K562 (cell line): Measurements from ENCODE around the gene BICDL1. TPM values are rescaled to one million over a fixed set of nuclear protein-coding genes. Genes with fewer than 3 reads are reported as not detected.
A peak's percentile ranks its signal among the peaks of the same experiment; 100 is the strongest.

ENCODE experiments used
- ATAC-seq: fragments of 200-7000 bp; cut with Tn5 transposase; 3 replicates; pipeline ENCODE4 v1.9.1; 2020; ENCODE audit warnings: moderate library complexity
- BruUV-seq: library from RNA; stranded (reverse); fragments of 400-500 nt; replicated peaks from 2 replicates; lab custom pipeline; 2021; lab: Mats Ljungman, UMichigan
- CTCF ChIA-PET: fragments of 300-600 bp; formaldehyde crosslinking; extraction: SDS; loops from one replicate; lab custom pipeline; 2021; ENCODE audit warnings: low intra/inter-chr PET ratio; lab: Yijun Ruan, JAX
- POLR2A ChIA-PET: fragments of 300-600, 350-650 bp; sonication (Branson Sonifier 250); formaldehyde crosslinking; extraction: SDS; loops from one replicate; lab custom pipeline; 2021; ENCODE audit warnings: antibody characterized with exemption, inconsistent platforms; lab: Yijun Ruan, JAX
- DNase-seq, 4 experiments: peaks; one replicate each; pipeline versions ENCODE4 v3.0.0 to v3.0.0-alpha.2; 2011 to 2018; ENCODE audit warnings: low spot score in 3 of 4, mixed read lengths in 3 of 4; ENCODE audit errors: extremely low read depth in 1 of 4
- FAIRE-seq: peaks from 2 replicates; lab custom pipeline; 2011; peaks lifted over from hg19 to GRCh38; lab: Jason Lieb, UNC
- H2AFZ ChIP-seq: 2 replicates; pipeline ENCODE4 v1.6.0; 2011; ENCODE audit warnings: low read depth, low read length, control low read depth, inconsistent platforms
- H3K27ac ChIP-seq: fragments of 200-600 bp; 3 replicates; pipeline ENCODE4 v1.8.0; 2011; ENCODE audit warnings: low read depth, mild to moderate bottlenecking, control low read depth, inconsistent platforms, low read length, moderate library complexity, mixed read lengths; ENCODE audit errors: extremely low read depth
- H3K27me3 ChIP-seq, 2 experiments: fragments of 300-600 bp in 1 of 2; 2 replicates in 1 of 2; 3 replicates in 1 of 2; pipeline versions ENCODE4 v1.6.0 to v1.8.0; 2011; ENCODE audit warnings: inconsistent platforms in 2 of 2, low read length in 2 of 2, mild to moderate bottlenecking in 1 of 2, mixed read lengths in 1 of 2, moderate library complexity in 1 of 2; ENCODE audit not compliant: control insufficient read depth in 2 of 2, insufficient read depth in 2 of 2
- H3K36me3 ChIP-seq: fragments of 300-600 bp; 3 replicates; pipeline ENCODE4 v1.8.0; 2011; ENCODE audit warnings: mild to moderate bottlenecking, low read length, inconsistent platforms; ENCODE audit not compliant: control insufficient read depth, insufficient read depth
- H3K4me1 ChIP-seq, 2 experiments: fragments of 200-600 bp in 1 of 2; replicated peaks in 1 of 2; 2 replicates in 1 of 2; 3 replicates in 1 of 2; pipeline versions ENCODE4 v1.5.1 to v1.8.0; 2011; ENCODE audit warnings: inconsistent platforms in 2 of 2, low read length in 2 of 2, mild to moderate bottlenecking in 1 of 2, mixed read lengths in 1 of 2, moderate library complexity in 1 of 2; ENCODE audit not compliant: control insufficient read depth in 2 of 2, insufficient read depth in 2 of 2
- H3K4me2 ChIP-seq: 2 replicates; pipeline ENCODE4 v1.6.1; 2011; ENCODE audit warnings: low read length, control low read depth, inconsistent platforms, mixed read lengths; ENCODE audit not compliant: insufficient read depth
- H3K4me3 ChIP-seq: fragments of 200-600 bp; sonication (generic), shearing (Covaris generic); 2 replicates; pipeline ENCODE4 v1.5.1; 2016; ENCODE audit warnings: control low read depth, inconsistent platforms
- H3K79me2 ChIP-seq: fragments of 200-600 bp; 3 replicates; pipeline ENCODE4 v1.8.0; 2011; ENCODE audit warnings: low read length, inconsistent platforms; ENCODE audit not compliant: control insufficient read depth, insufficient read depth
- H3K9ac ChIP-seq, 2 experiments: 2 replicates each; pipeline versions ENCODE4 v1.6.0 to v1.6.1; 2011; ENCODE audit warnings: low read depth in 2 of 2, low read length in 2 of 2, control low read depth in 1 of 2, inconsistent platforms in 1 of 2, mild to moderate bottlenecking in 1 of 2, mixed read lengths in 1 of 2; ENCODE audit not compliant: insufficient read depth in 1 of 2
- H3K9me1 ChIP-seq: one replicate; pipeline ENCODE4 v1.6.0; 2011; ENCODE audit warnings: inconsistent platforms, mild to moderate bottlenecking, low read length, moderate library complexity; ENCODE audit not compliant: control insufficient read depth, insufficient read depth
- H3K9me3 ChIP-seq: replicated peaks from 2 replicates; pipeline ENCODE4 v1.5.1; 2011; ENCODE audit warnings: low read depth, low read length, inconsistent platforms; ENCODE audit not compliant: control insufficient read depth, insufficient read depth
- H4K20me1 ChIP-seq: replicated peaks from 2 replicates; pipeline ENCODE4 v1.6.1; 2011; ENCODE audit warnings: low read length, inconsistent platforms, mixed read lengths; ENCODE audit not compliant: control insufficient read depth, insufficient read depth
- ELF1 ChIP-seq: fragments of 200-800 bp; sonication (Bioruptor generic); IDR thresholded peaks from 2 replicates; pipeline ENCODE4 v1.6.1; 2016; ENCODE audit warnings: missing genetic modification characterization, missing compliant biosample characterization
- ETV1 ChIP-seq: fragments of 450-650 bp; conservative IDR thresholded peaks from 2 replicates; pipeline ENCODE4 v1.6.1; 2016; ENCODE audit warnings: missing genetic modification characterization, control low read depth, low read depth, missing compliant biosample characterization
- GATAD2B ChIP-seq: fragments of 450-650 bp; IDR thresholded peaks from 2 replicates; pipeline ENCODE4 v1.6.1; 2017; ENCODE audit warnings: mild to moderate bottlenecking, borderline replicate concordance
- PHB ChIP-seq: fragments of 250-450 bp; sonication (Bioruptor Pico); IDR thresholded peaks from 2 replicates; pipeline ENCODE4 v1.5.0; 2021
- PML ChIP-seq: IDR thresholded peaks from 2 replicates; pipeline ENCODE4 v1.6.1; 2012; ENCODE audit warnings: low read length, inconsistent platforms
- SMAD4 ChIP-seq: fragments of 250-450 bp; sonication (Bioruptor Pico); conservative IDR thresholded peaks from 2 replicates; pipeline ENCODE4 v1.8.0; 2021; ENCODE audit warnings: inconsistent platforms, mild to moderate bottlenecking, moderate library complexity
- ZBTB17 ChIP-seq: fragments of 450-650 bp; formaldehyde crosslinking; IDR thresholded peaks from 2 replicates; pipeline ENCODE4 v1.4.0; 2020; ENCODE audit warnings: mild to moderate bottlenecking
- ZC3H8 ChIP-seq: fragments of 450-650 bp; IDR thresholded peaks from 2 replicates; pipeline ENCODE4 v1.6.1; 2017
- ZKSCAN1 ChIP-seq: fragments of 150-350 bp; IDR thresholded peaks from 2 replicates; pipeline ENCODE4 v1.6.1; 2016; ENCODE audit warnings: low read depth, low read length
- ZNF217 ChIP-seq: sonication (generic); formaldehyde crosslinking; IDR thresholded peaks from 2 replicates; pipeline ENCODE4 v1.8.0; 2022; ENCODE audit warnings: mild to moderate bottlenecking, missing genetic modification reagents
- ZNF586 ChIP-seq: fragments of 450-650 bp; formaldehyde crosslinking; conservative IDR thresholded peaks from 2 replicates; pipeline ENCODE4 v1.4.0; 2020; ENCODE audit warnings: mild to moderate bottlenecking, moderate library complexity
- ZNF780A ChIP-seq: fragments of 250-450 bp; sonication (Bioruptor Pico); IDR thresholded peaks from 2 replicates; pipeline ENCODE4 v1.5.0; 2021; ENCODE audit warnings: mild to moderate bottlenecking
- WGBS: fragments of 100-300 bp; shearing (Covaris generic); methylation state at CpG from one replicate; pipeline ENCODE4 v1.1.6; 2016; ENCODE audit warnings: low coverage, mixed read lengths; ENCODE audit not compliant: insufficient coverage; ENCODE audit errors: missing lambda C conversion rate; 5-methylcytosine and 5-hydroxymethylcytosine counted together
- in situ Hi-C: fragments of 300-500 bp; cut with MboI; formaldehyde crosslinking; loops from 4 replicates; pipeline ENCODE4 v1.15.0; 2018; ENCODE audit warnings: inconsistent platforms, mixed read lengths
- intact Hi-C: fragments of 100-400 bp; cut with micrococcal nuclease; formaldehyde crosslinking; loops from 2 replicates; pipeline ENCODE4 v1.14.2; 2022
- polyA plus RNA-seq, 8 experiments: library from polyadenylated mRNA; depleted of rRNA in 4 of 8; stranded (reverse) in 5 of 8; unstranded in 3 of 8; fragments of >200 nt; fragmentation: Nextera tagmentation in 2 of 8; fragmentation: Illumina TruSeq in 1 of 8; extraction: Ambion mirVana in 2 of 8; extraction: Trizol in 1 of 8; gene quantifications; 2 replicates each; pipeline versions ENCODE4 v1.2.1 to v1.2.3, GENCODE V29; 2011 to 2014; ENCODE audit warnings: inconsistent platforms in 1 of 8, missing spikeins in 1 of 8
- total RNA-seq, 7 experiments: library from RNA; depleted of rRNA in 6 of 7; stranded (reverse); fragments of >200 nt in 6 of 7; fragmentation: Illumina TruSeq in 2 of 7; extraction: Trizol in 2 of 7; gene quantifications; 2 replicates each; pipeline versions ENCODE4 v1.2.1 to v1.2.3, GENCODE V29; 2011 to 2021; ENCODE audit warnings: low replicate concordance in 1 of 7
- TF ChIP-seq, protein P1 (sequence below): fragments of 250-450 bp; sonication (Bioruptor Pico); IDR thresholded peaks from 2 replicates; pipeline ENCODE4 v1.5.1; 2021; ENCODE audit warnings: mild to moderate bottlenecking

BICDL1 gene
- total and polyA plus RNA-seq, 9 of the 15 experiments (the other 6 are each of a cell fraction or from before 2014, with no cell fraction given) = 0.06 to 2.0 (median 0.58) TPM

DNA sequence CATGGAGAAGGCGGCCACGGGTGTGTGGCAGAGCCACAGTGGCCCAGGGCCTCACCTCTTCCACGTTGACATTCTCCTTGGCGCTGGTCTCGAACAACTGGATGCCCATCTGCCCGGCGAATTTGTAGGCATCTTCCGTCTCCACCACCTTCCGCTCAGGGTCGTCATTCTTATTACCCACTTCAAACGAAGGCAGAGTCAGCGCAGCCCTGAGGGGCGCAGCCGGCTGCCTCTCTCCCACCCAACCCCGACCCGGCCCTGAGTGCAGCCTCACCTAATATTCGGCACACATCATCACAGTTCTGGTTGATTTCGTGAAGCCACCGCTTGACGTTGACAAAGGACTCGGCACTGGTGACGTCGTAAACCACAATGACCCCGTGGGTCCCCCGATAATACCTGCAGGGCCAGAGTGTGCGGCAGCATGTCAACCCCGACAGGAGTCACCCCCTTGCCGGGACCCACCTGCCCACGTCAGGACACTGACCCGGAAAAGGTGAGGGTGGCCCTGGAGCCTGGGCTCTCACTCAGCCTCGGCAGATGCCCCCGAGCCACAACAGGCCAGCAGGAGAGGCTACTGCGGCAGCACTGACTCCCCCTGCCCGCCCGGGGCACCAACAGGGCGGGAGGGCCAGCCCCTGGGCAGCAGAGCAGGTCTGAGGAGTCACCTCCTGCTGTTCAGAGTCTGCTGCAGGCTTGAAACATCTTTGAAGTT lies 109.9 kb downstream of the BICDL1 start:
- Histone ChIP-seq H3K4me3 (no peak overlapping the region), H3K27ac (no peak overlapping the region), H3K4me1 (peaks cover 0 to 50% of the 10 kb centered on the region in 2 experiments; a peak in 2 of 5 replicates), H4K20me1 (peaks cover 14% of the 10 kb centered on the region; the same call in 1 of the 2 replicates), H3K9me3 (no peaks in the 10 kb centered on the region), H3K27me3 (no peaks in the 10 kb centered on the region), H3K79me2 (peaks cover 25% of the 10 kb centered on the region), H2AFZ (no peak overlapping the region), H3K9ac (no peak overlapping the region), H3K4me2 (no peak overlapping the region), H3K36me3 (peaks cover 90% of the 10 kb centered on the region; the same call in 2 of the 3 replicates), H3K9me1 (no peaks in the 10 kb centered on the region)
- intact Hi-C loops = no loop called here
- ChIA-PET POLR2A (no interaction called here), CTCF (no interaction called here)
- no TSS peak for BruUV-seq
- WGBS = 93% methylated on average over 21 of the region's 36 CpGs
- no peak for FAIRE-seq
- TF ChIP-seq ZBTB17 (CRISPR knock-in tag) = no peak
- no peak for DNase-seq
- no peak for ATAC-seq
- in situ Hi-C loops = no loop called here

DNA sequence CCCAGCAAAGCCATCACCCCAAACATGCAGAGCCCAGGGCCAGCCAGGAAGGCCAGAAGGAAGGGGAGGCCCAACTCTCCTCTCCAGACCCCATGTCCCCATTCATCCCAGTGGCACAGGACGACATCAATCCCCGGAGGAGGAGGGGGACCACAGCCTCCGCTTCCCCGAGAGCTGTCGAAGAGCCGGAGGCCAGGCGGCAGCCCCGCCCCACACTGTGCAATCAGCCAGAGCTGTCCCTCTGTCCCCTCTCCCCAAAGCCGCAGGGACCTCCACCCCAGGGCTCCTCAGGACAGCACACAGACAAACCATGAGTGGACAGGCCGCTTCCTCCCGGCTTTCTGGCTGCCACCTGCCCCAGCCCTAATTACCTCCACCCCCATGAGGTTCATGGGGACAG lies 110.7 kb downstream of the BICDL1 start:
- Histone ChIP-seq H3K9me3 (no peaks in the 10 kb centered on the region), H4K20me1 (peaks cover 14% of the 10 kb centered on the region; the same call in 1 of the 2 replicates), H3K9ac (0 out of 4 replicates have a peak overlapping the region, but pooled peaks of 1 of the 2 experiments have one; percentile 40), H3K4me1 (peaks cover 0 to 42% of the 10 kb centered on the region in 2 experiments; a peak in 2 of 5 replicates), H3K4me3 (no peak overlapping the region), H3K4me2 (no peak overlapping the region), H3K9me1 (no peaks in the 10 kb centered on the region), H3K27ac (no peak overlapping the region), H2AFZ (no peak overlapping the region), H3K27me3 (no peaks in the 10 kb centered on the region), H3K36me3 (peaks cover 93% of the 10 kb centered on the region; the same call in 2 of the 3 replicates), H3K79me2 (peaks cover 30% of the 10 kb centered on the region)
- DNase-seq = no peak
- ATAC-seq = no peak
- ChIA-PET POLR2A (interaction anchor here (0.6 to 1.1 kb wide), 5 partner anchors 9 to 192 kb away, joined by 3 to 4 read pairs (median 3); partner anchors contain the start of gene RNU4-2), CTCF (no interaction called here)
- no TSS peak for BruUV-seq
- 87% methylated on average over 5 of the region's 11 CpGs for WGBS
- in situ Hi-C loops (no loop called here), intact Hi-C loops (no loop called here)
- no peak for TF ChIP-seq ELF1 (tag)
- TF ChIP-seq PML = no peak
- TF ChIP-seq, protein P1, sequence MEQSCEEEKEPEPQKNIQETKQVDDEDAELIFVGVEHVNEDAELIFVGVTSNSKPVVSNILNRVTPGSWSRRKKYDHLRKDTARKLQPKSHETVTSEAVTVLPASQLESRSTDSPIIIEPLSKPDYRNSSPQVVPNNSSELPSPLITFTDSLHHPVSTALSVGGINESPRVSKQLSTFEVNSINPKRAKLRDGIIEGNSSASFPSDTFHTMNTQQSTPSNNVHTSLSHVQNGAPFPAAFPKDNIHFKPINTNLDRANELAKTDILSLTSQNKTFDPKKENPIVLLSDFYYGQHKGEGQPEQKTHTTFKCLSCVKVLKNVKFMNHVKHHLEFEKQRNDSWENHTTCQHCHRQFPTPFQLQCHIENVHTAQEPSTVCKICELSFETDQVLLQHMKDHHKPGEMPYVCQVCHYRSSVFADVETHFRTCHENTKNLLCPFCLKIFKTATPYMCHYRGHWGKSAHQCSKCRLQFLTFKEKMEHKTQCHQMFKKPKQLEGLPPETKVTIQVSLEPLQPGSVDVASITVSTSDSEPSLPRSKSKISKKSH (CRISPR knock-in tag) = no peak
- TF ChIP-seq GATAD2B = no peak
- no peak for TF ChIP-seq ZKSCAN1
- TF ChIP-seq ZC3H8 = no peak
- TF ChIP-seq ZNF586 (CRISPR knock-in tag) = no peak
- no peak for TF ChIP-seq ETV1 (tag)
- no peak for TF ChIP-seq ZNF780A
- no peak for TF ChIP-seq SMAD4 (CRISPR knock-in tag)
- TF ChIP-seq ZNF217 (CRISPR knock-in tag) = no peak
- no peak for TF ChIP-seq PHB
- no peak for FAIRE-seq
